HCT116 (cell line): Measurements from ENCODE around the gene HDHD3. TPM values are rescaled to one million over a fixed set of nuclear protein-coding genes. Genes with fewer than 3 reads are reported as not detected.
"Not testable (repeated sequence)": the region's sequence is repeated elsewhere in the genome, so short reads cannot be mapped to it uniquely, and the experiment has no call there.

Source experiments
- ATAC-seq: fragments of 200-7000 bp; cut with Tn5 transposase; 2 replicates; pipeline ENCODE4 v1.9.1; 2020; ENCODE audit warnings: mild to moderate bottlenecking, moderate library complexity
- BruUV-seq: library from RNA; stranded (reverse); fragments of 400-500 nt; replicated peaks from 2 replicates; lab custom pipeline; 2021; lab: Mats Ljungman, UMichigan
- CTCF ChIA-PET: fragments of 300-600 bp; sonication (Branson Sonifier 250); formaldehyde crosslinking; loops from one replicate; lab custom pipeline; 2021; ENCODE audit warnings: antibody characterized with exemption; lab: Charles Lee
- POLR2A ChIA-PET: fragments of 300-600, 350-600 bp; sonication (Branson Sonifier 250); formaldehyde crosslinking; loops from one replicate; lab custom pipeline; 2021; ENCODE audit warnings: antibody characterized with exemption; lab: Charles Lee
- RAD21 ChIA-PET, 2 experiments: fragments of 300-600 bp; sonication (Branson Sonifier 250); formaldehyde crosslinking; loops; one replicate each; lab custom pipeline; 2023; ENCODE audit warnings: low total read pairs in 2 of 2; ENCODE audit not compliant: uncharacterized antibody in 2 of 2, unreplicated experiment in 2 of 2, low non-redundant PET in 1 of 2; lab: Charles Lee
- DNase-seq: peaks from one replicate; pipeline ENCODE4 v3.0.0-alpha.2; 2010; ENCODE audit warnings: low read depth, low spot score
- H2AFZ ChIP-seq: fragments of 200-600 bp; shearing (Covaris generic), sonication (generic); 2 replicates; pipeline ENCODE4 v1.6.1; 2017; ENCODE audit warnings: low read depth, mixed run types, mixed read lengths, antibody characterized with exemption, low read length; ENCODE audit not compliant: poor library complexity, severe bottlenecking
- H3K27ac ChIP-seq: 2 replicates; pipeline ENCODE4 v1.5.1; 2012; ENCODE audit warnings: low read depth, low read length
- H3K27me3 ChIP-seq: fragments of 200-600 bp; sonication (generic); 2 replicates; pipeline ENCODE4 v1.6.1; 2016; ENCODE audit warnings: mixed run types, low read length, mixed read lengths; ENCODE audit not compliant: insufficient read depth
- H3K36me3 ChIP-seq, 2 experiments: fragments of 200-500 bp in 1 of 2; fragments of 200-600 bp in 1 of 2; sonication (Bioruptor generic) in 1 of 2; sonication (generic) in 1 of 2; 2 replicates each; pipeline versions ENCODE4 v1.5.1 to v1.6.1; 2014 to 2016; ENCODE audit warnings: low read length in 2 of 2, inconsistent platforms in 1 of 2, mixed read lengths in 1 of 2, mixed run types in 1 of 2; ENCODE audit not compliant: insufficient read depth in 2 of 2, control insufficient read depth in 1 of 2
- H3K4me1 ChIP-seq, 2 experiments: fragments of 200-600 bp in 1 of 2; sonication (generic) in 1 of 2; 2 replicates each; pipeline versions ENCODE4 v1.5.1 to v1.6.1; 2012 to 2017; ENCODE audit warnings: low read length in 2 of 2, inconsistent platforms in 1 of 2, mild to moderate bottlenecking in 1 of 2, mixed read lengths in 1 of 2, mixed run types in 1 of 2, moderate library complexity in 1 of 2; ENCODE audit not compliant: insufficient read depth in 2 of 2, control insufficient read depth in 1 of 2
- H3K4me2 ChIP-seq: fragments of 200-600 bp; sonication (generic); 2 replicates; pipeline ENCODE4 v1.6.1; 2017; ENCODE audit warnings: mixed run types, low read length, mixed read lengths
- H3K4me3 ChIP-seq, 2 experiments: fragments of 200-600 bp in 1 of 2; sonication (generic) in 1 of 2; replicated peaks in 1 of 2; 2 replicates each; pipeline ENCODE4 v1.5.1; 2011 to 2016; ENCODE audit warnings: low read length in 2 of 2, control low read depth in 1 of 2, low read depth in 1 of 2, mild to moderate bottlenecking in 1 of 2, mixed read lengths in 1 of 2, mixed run types in 1 of 2
- H3K79me2 ChIP-seq: fragments of 200-600 bp; sonication (generic); 2 replicates; pipeline ENCODE4 v1.6.1; 2017; ENCODE audit warnings: mild to moderate bottlenecking, mixed run types, low read length, moderate library complexity, mixed read lengths; ENCODE audit not compliant: insufficient read depth
- H3K9ac ChIP-seq: fragments of 200-600 bp; sonication (generic); 2 replicates; pipeline ENCODE4 v1.6.1; 2016; ENCODE audit warnings: low read length, mixed read lengths
- H3K9me2 ChIP-seq: fragments of 200-600 bp; sonication (generic), shearing (Covaris generic); 2 replicates; pipeline ENCODE4 v1.6.1; 2017; ENCODE audit warnings: mixed run types, mild to moderate bottlenecking, moderate library complexity; ENCODE audit not compliant: insufficient read depth
- H3K9me3 ChIP-seq, 2 experiments: fragments of 200-500 bp in 1 of 2; fragments of 200-600 bp in 1 of 2; sonication (Bioruptor generic) in 1 of 2; sonication (generic) in 1 of 2; 2 replicates each; pipeline ENCODE4 v1.6.1; 2014 to 2017; ENCODE audit warnings: low read length in 2 of 2, mixed read lengths in 2 of 2, inconsistent platforms in 1 of 2, low read depth in 1 of 2, mild to moderate bottlenecking in 1 of 2, mixed run types in 1 of 2, moderate library complexity in 1 of 2; ENCODE audit not compliant: control insufficient read depth in 1 of 2, insufficient read depth in 1 of 2
- H4K20me1 ChIP-seq: fragments of 200-600 bp; sonication (generic), shearing (Covaris generic); 2 replicates; pipeline ENCODE4 v1.6.1; 2017; ENCODE audit warnings: mixed run types, mild to moderate bottlenecking, moderate library complexity; ENCODE audit not compliant: insufficient read depth
- CTCF ChIP-seq, 3 experiments: fragments of 200-600 bp in 1 of 3; sonication (generic) in 1 of 3; IDR thresholded peaks in 2 of 3; conservative IDR thresholded peaks in 1 of 3; 2 replicates each; pipeline ENCODE4 v1.5.1; 2012 to 2017; ENCODE audit warnings: low read depth in 2 of 3, low read length in 2 of 3, antibody characterized with exemption in 1 of 3, borderline replicate concordance in 1 of 3, control low read depth in 1 of 3, mild to moderate bottlenecking in 1 of 3, mixed read lengths in 1 of 3, mixed run types in 1 of 3, moderate library complexity in 1 of 3; ENCODE audit not compliant: insufficient read depth in 1 of 3
- REST ChIP-seq: IDR thresholded peaks from 2 replicates; pipeline ENCODE4 v1.6.1; 2012; ENCODE audit warnings: low read depth
- ZBTB33 ChIP-seq: IDR thresholded peaks from 2 replicates; pipeline ENCODE4 v1.6.1; 2011; ENCODE audit warnings: mild to moderate bottlenecking, low read length, moderate library complexity; ENCODE audit not compliant: insufficient replicate concordance; ENCODE audit errors: extremely low read depth
- intact Hi-C: fragments of 100-400 bp; cut with micrococcal nuclease; formaldehyde crosslinking; loops from 2 replicates; pipeline ENCODE4 v1.10.0; 2022
- total RNA-seq: library from RNA; stranded (reverse); gene quantifications from one replicate; pipeline ENCODE4 v1.2.1, GENCODE V29; 2021; ENCODE audit not compliant: unreplicated experiment

HDHD3 gene
- total RNA-seq, 1 experiment from 2014 or later: 21.8 TPM

- Histone ChIP-seq H3K9ac (no peak overlapping the region), H3K27ac (no peak overlapping the region), H3K79me2 (no peaks in the 10 kb centered on the region), H3K9me3 (no peaks in the 10 kb centered on the region), H3K27me3 (no peaks in the 10 kb centered on the region), H3K9me2 (no peaks in the 10 kb centered on the region), H3K4me1 (peaks cover 6 to 9% of the 10 kb centered on the region in 2 experiments), H3K36me3 (peaks cover 0 to 3% of the 10 kb centered on the region in 2 experiments; a peak in 1 of 4 replicates), H3K4me3 (no peak overlapping the region), H4K20me1 (no peaks in the 10 kb centered on the region), H2AFZ (no peak overlapping the region), H3K4me2 (no peak overlapping the region)
- DNase-seq: no peak
- ATAC-seq: no peak
- RAD21 ChIA-PET: no interaction called here
- intact Hi-C loops: no loop called here
- TF ChIP-seq ZBTB33 (no peak), REST (no peak), CTCF (IDR thresholded peaks at IDR 0.05 in 2 of 3, conservative IDR thresholded peaks at IDR 0.05 in 1 of 3; ENCODE audit: borderline replicate concordance in 1 of 3, insufficient read depth in 1 of 3, low read depth in 2 of 3, low read length in 2 of 3) (no peak)
- CTCF ChIA-PET: no interaction called here
- no TSS peak for BruUV-seq
- POLR2A ChIA-PET: no interaction called here
These were observed 8.3 kb downstream of the HDHD3 start for GRCh38 chr9:113368348-113368981.

- H4K20me1 ChIP-seq, DNase-seq, H3K4me3 ChIP-seq, H3K27me3 ChIP-seq, H3K79me2 ChIP-seq, H3K36me3 ChIP-seq, RAD21 ChIA-PET, H2AFZ ChIP-seq, H3K9me2 ChIP-seq, POLR2A ChIA-PET, H3K9ac ChIP-seq, H3K27ac ChIP-seq, H3K4me2 ChIP-seq, BruUV-seq, H3K9me3 ChIP-seq, intact Hi-C loops, CTCF ChIA-PET, ATAC-seq: not testable (repeated sequence)
- H3K4me1 ChIP-seq: peaks cover 11 to 14% of the 10 kb centered on the region in 2 experiments
These were observed 11.1 kb downstream of the HDHD3 start for GRCh38 chr9:113365652-113366051.
